ENCODE data around the gene NUCB1.

NUCB1 gene

DNA sequence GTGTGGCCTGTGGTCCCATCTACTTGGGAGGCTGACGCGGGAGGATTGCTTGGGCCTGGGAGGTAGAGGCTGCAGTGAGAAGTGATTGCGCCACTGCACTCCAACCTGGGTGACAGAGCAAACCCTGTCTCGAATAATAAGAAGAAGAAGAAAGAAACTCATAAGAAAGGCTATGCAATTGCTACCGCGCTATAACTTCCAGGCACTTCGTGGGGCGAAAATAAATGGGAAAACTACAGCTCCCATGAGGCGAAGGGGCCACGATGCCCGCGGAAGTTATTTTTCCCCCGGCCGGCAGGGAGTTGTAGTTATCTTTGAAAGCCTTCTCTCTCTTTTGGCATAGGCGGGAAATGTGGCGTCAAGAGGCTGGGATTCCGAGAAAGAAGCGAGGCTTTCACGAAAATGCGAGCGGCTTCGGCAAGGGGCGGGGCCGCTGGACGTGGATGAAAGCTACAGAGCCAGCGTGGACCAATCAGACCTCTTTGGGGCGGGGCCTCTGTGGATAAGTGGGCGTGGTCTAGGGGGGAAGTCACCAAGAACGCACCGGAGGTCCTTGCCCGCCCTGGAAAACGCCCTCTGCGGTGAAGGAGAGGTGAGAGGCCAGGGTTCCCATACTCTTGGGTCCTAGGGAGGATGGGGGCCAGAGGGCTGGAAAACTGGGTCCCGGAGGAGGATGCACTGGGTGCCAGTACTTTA, at the start of gene NUCB1:
Gene NUCB1 (plus strand): TSS at position 532 of the 696 bp plus-strand sequence. CDS start 485 bp downstream, outside the sequence.
- H3K9ac ChIP-seq (ENCODE audit: low read length) = peak within 1 kb of the TSS; percentile 82
- peak within 1 kb of the TSS; percentile 97 for H3K4me3 ChIP-seq (ENCODE audit: insufficient read depth, low read length, poor library complexity, severe bottlenecking)
- H3K36me3 ChIP-seq (ENCODE audit: low read length) = no peaks in the 10 kb centered on the region
- H3K79me2 ChIP-seq (ENCODE audit: insufficient read depth, low read length) = peaks cover 12% of the 10 kb centered on the region; the same call in 1 of the 2 replicates
- no peaks in the 10 kb centered on the region for H3K27me3 ChIP-seq (ENCODE audit: low read length)
- TF ChIP-seq, protein P1, sequence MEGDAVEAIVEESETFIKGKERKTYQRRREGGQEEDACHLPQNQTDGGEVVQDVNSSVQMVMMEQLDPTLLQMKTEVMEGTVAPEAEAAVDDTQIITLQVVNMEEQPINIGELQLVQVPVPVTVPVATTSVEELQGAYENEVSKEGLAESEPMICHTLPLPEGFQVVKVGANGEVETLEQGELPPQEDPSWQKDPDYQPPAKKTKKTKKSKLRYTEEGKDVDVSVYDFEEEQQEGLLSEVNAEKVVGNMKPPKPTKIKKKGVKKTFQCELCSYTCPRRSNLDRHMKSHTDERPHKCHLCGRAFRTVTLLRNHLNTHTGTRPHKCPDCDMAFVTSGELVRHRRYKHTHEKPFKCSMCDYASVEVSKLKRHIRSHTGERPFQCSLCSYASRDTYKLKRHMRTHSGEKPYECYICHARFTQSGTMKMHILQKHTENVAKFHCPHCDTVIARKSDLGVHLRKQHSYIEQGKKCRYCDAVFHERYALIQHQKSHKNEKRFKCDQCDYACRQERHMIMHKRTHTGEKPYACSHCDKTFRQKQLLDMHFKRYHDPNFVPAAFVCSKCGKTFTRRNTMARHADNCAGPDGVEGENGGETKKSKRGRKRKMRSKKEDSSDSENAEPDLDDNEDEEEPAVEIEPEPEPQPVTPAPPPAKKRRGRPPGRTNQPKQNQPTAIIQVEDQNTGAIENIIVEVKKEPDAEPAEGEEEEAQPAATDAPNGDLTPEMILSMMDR (IDR thresholded peaks at IDR 0.05; ENCODE audit: insufficient read depth, low read length, poor library complexity, severe bottlenecking) = no peak
- no peak for TF ChIP-seq EZH2phosphoT487 (conservative IDR thresholded peaks at IDR 0.05; ENCODE audit: low read length)
- H3K27ac ChIP-seq (ENCODE audit: low read depth, low read length) = peak within 1 kb of the TSS; percentile 49
- H3K9me2 ChIP-seq (replicated peaks; ENCODE audit: insufficient read depth, low read length) = no peaks in the 10 kb centered on the region
- H3K9me3 ChIP-seq (ENCODE audit: insufficient read depth, low read length) = no peaks in the 10 kb centered on the region
- H3K4me2 ChIP-seq (ENCODE audit: low read depth, low read length, poor library complexity, severe bottlenecking) = peak within 1 kb of the TSS; percentile 86
- no peaks in the 10 kb centered on the region for H4K20me1 ChIP-seq (ENCODE audit: low read depth, low read length)
- peak within 1 kb of the TSS; percentile 86 for H2AFZ ChIP-seq (ENCODE audit: low read depth, low read length, severe bottlenecking)
- H3F3A ChIP-seq (ENCODE audit: insufficient read depth) = no peaks in the 10 kb centered on the region

DNA sequence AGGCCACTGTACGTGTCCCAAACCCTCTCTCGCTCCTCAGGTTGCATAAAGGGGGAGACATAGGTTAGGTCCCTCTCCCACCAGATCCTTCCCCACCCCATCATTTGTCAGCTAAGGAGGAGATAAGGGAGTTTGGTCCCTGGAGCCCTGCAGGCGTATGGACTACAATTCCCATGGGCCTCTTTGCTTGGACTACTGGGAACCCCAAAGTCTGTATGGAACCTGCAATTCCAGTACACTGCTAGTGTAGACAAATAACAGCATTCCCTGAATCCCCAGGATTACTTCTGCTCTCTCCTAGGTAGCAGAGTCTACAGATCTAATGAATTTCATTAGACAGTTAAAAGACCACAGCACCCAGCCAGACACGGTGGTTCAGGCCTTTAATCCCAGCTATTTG, 47.8 kb upstream of the NUCB1 start:
- no peak overlapping the region for H3K9ac ChIP-seq (ENCODE audit: low read length)
- no peaks in the 10 kb centered on the region for H3F3A ChIP-seq (ENCODE audit: insufficient read depth)
- no peaks in the 10 kb centered on the region for H3K36me3 ChIP-seq (ENCODE audit: low read length)
- no peaks in the 10 kb centered on the region for H3K9me3 ChIP-seq (ENCODE audit: insufficient read depth, low read length)
- no peaks in the 10 kb centered on the region for H4K20me1 ChIP-seq (ENCODE audit: low read depth, low read length)
- H3K27me3 ChIP-seq (ENCODE audit: low read length) = no peaks in the 10 kb centered on the region
- no peak overlapping the region for H3K27ac ChIP-seq (ENCODE audit: low read depth, low read length)
- no peaks in the 10 kb centered on the region for H3K9me2 ChIP-seq (replicated peaks; ENCODE audit: insufficient read depth, low read length)
- H3K4me2 ChIP-seq (ENCODE audit: low read depth, low read length, poor library complexity, severe bottlenecking) = no peak overlapping the region
- no peaks in the 10 kb centered on the region for H3K79me2 ChIP-seq (ENCODE audit: insufficient read depth, low read length)
- no peak overlapping the region for H2AFZ ChIP-seq (ENCODE audit: low read depth, low read length, severe bottlenecking)
- TF ChIP-seq EZH2phosphoT487 (conservative IDR thresholded peaks at IDR 0.05; ENCODE audit: low read length) = no peak
- TF ChIP-seq, protein P1 (IDR thresholded peaks at IDR 0.05; ENCODE audit: insufficient read depth, low read length, poor library complexity, severe bottlenecking) = no peak
- no peak overlapping the region for H3K4me3 ChIP-seq (ENCODE audit: insufficient read depth, low read length, poor library complexity, severe bottlenecking)

DNA sequence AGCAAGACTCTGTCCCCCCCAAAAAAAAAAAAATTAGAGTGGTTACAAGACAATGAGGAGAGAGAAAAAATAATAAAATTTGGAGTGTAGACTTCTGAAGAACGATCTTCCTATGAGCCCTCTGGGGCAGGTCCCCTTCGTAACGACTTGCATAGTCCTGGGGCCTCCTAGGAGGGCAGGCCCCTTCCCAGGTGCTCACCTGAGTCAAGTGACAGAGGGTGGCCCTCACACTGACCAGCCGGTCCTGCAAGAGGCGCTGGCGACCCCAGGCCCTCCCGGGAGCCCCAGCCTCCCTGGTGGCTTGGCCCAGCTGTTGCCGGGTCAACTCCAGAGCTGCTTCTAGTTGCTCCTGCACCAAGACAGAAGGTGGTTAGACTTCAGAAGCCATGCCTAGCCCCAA, 46.6 kb upstream of the NUCB1 start:
- TF ChIP-seq, protein P1 (IDR thresholded peaks at IDR 0.05; ENCODE audit: insufficient read depth, low read length, poor library complexity, severe bottlenecking) = no peak
- TF ChIP-seq EZH2phosphoT487 (conservative IDR thresholded peaks at IDR 0.05; ENCODE audit: low read length) = no peak
- Histone ChIP-seq H3K4me3 (ENCODE audit: insufficient read depth, low read length, poor library complexity, severe bottlenecking) (no peak overlapping the region), H3K4me2 (ENCODE audit: low read depth, low read length, poor library complexity, severe bottlenecking) (no peak overlapping the region), H3K36me3 (ENCODE audit: low read length) (no peaks in the 10 kb centered on the region), H3K9ac (ENCODE audit: low read length) (no peak overlapping the region), H3K27ac (ENCODE audit: low read depth, low read length) (no peak overlapping the region), H2AFZ (ENCODE audit: low read depth, low read length, severe bottlenecking) (no peak overlapping the region), H3K9me2 (replicated peaks; ENCODE audit: insufficient read depth, low read length) (no peaks in the 10 kb centered on the region), H3K27me3 (ENCODE audit: low read length) (no peaks in the 10 kb centered on the region), H3K79me2 (ENCODE audit: insufficient read depth, low read length) (no peaks in the 10 kb centered on the region), H3F3A (ENCODE audit: insufficient read depth) (no peaks in the 10 kb centered on the region), H3K9me3 (ENCODE audit: insufficient read depth, low read length) (no peaks in the 10 kb centered on the region), H4K20me1 (ENCODE audit: low read depth, low read length) (no peaks in the 10 kb centered on the region)
